ENCODE data around the gene SCO2. TPM values are rescaled to one million over a fixed set of nuclear protein-coding genes. Genes with fewer than 3 reads are reported as not detected.

Gene SCO2
- total RNA-seq, 3 donors from 2014 or later = 1.9 to 6.6 (median 4.3) TPM

GRCh38 chr22:50561401-50562358 lies 36.3 kb upstream of the SCO2 start:
- no peak for DNase-seq (ENCODE audit: low spot score in 2 of 2)
- intact Hi-C loops (cut with DNase I; ENCODE audit: low total_unique reads) = no loop called here
- no peaks in the 10 kb centered on the region for H3K27me3 ChIP-seq
- H3K36me3 ChIP-seq = no peaks in the 10 kb centered on the region
- no peak for TF ChIP-seq CTCF (IDR thresholded peaks at IDR 0.05)
- no peaks in the 10 kb centered on the region for H3K4me1 ChIP-seq
- no peak overlapping the region for H3K4me3 ChIP-seq
- no peak overlapping the region for H3K27ac ChIP-seq
- no peaks in the 10 kb centered on the region for H3K9me3 ChIP-seq

- Histone ChIP-seq H3K4me3 (no peak overlapping the region), H3K9me3 (no peaks in the 10 kb centered on the region), H3K27me3 (no peaks in the 10 kb centered on the region), H3K4me1 (no peaks in the 10 kb centered on the region), H3K27ac (no peak overlapping the region), H3K36me3 (no peaks in the 10 kb centered on the region)
- DNase-seq (ENCODE audit: low spot score in 2 of 2) = no peak
- intact Hi-C loops (cut with DNase I; ENCODE audit: low total_unique reads) = no loop called here
- TF ChIP-seq POLR2A (IDR thresholded peaks at IDR 0.05) (no peak), CTCF (IDR thresholded peaks at IDR 0.05) (no peak), POLR2AphosphoS5 (IDR thresholded peaks at IDR 0.05) (no peak)
These were observed 34.6 kb upstream of the SCO2 start for GRCh38 chr22:50560034-50560433.

- no peak for TF ChIP-seq POLR2AphosphoS5 (IDR thresholded peaks at IDR 0.05)
- H3K9me3 ChIP-seq = no peaks in the 10 kb centered on the region
These were observed 31.3 kb upstream of the SCO2 start for GRCh38 chr22:50556703-50557102.

GRCh38 chr22:50553310-50553709 lies 27.9 kb upstream of the SCO2 start:
- Histone ChIP-seq H3K27me3 (peaks cover 2 to 3% of the 10 kb centered on the region in 2 donors), H3K4me3 (no peak overlapping the region), H3K36me3 (no peaks in the 10 kb centered on the region), H3K4me1 (no peaks in the 10 kb centered on the region), H3K9me3 (no peaks in the 10 kb centered on the region), H3K27ac (no peak overlapping the region)
- intact Hi-C loops (cut with DNase I; ENCODE audit: low total_unique reads) = no loop called here
- no peak for DNase-seq (ENCODE audit: low spot score in 2 of 2)
- TF ChIP-seq CTCF (IDR thresholded peaks at IDR 0.05) (no peak), POLR2A (IDR thresholded peaks at IDR 0.05) (no peak), POLR2AphosphoS5 (IDR thresholded peaks at IDR 0.05) (no peak)

More at GRCh38 chr22:50556703-50557102, 31.3 kb upstream of the SCO2 start:
- H3K27ac ChIP-seq = no peak overlapping the region
- intact Hi-C loops (cut with DNase I; ENCODE audit: low total_unique reads) = no loop called here
- H3K27me3 ChIP-seq = no peaks in the 10 kb centered on the region
- no peak overlapping the region for H3K4me3 ChIP-seq
- no peaks in the 10 kb centered on the region for H3K4me1 ChIP-seq
- DNase-seq (ENCODE audit: low spot score in 2 of 2) = no peak
- H3K36me3 ChIP-seq = no peaks in the 10 kb centered on the region

GRCh38 chr22:50551160-50551752 lies 25.9 kb upstream of the SCO2 start:
- H3K36me3 ChIP-seq = no peaks in the 10 kb centered on the region
- DNase-seq (ENCODE audit: low spot score in 2 of 2) = no peak
- H3K27ac ChIP-seq = no peak overlapping the region
- H3K4me1 ChIP-seq = peaks cover 3 to 10% of the 10 kb centered on the region in 2 donors
- H3K4me3 ChIP-seq = no peak overlapping the region
- TF ChIP-seq POLR2A (IDR thresholded peaks at IDR 0.05) (no peak), POLR2AphosphoS5 (IDR thresholded peaks at IDR 0.05) (no peak), CTCF (IDR thresholded peaks at IDR 0.05) (no peak)
- intact Hi-C loops (cut with DNase I; ENCODE audit: low total_unique reads) = no loop called here
- peaks cover 3 to 8% of the 10 kb centered on the region in 2 donors for H3K27me3 ChIP-seq
- no peaks in the 10 kb centered on the region for H3K9me3 ChIP-seq

All from breast epithelium (tissue), 4 donors.